K562 (cell line): ENCODE measurements around the gene KIF23. TPM values are rescaled to one million over a fixed set of nuclear protein-coding genes. Genes with fewer than 3 reads are reported as not detected.

Experiments used
- CBFA2T3 ChIP-seq: fragments of 450-650 bp; IDR thresholded peaks from 2 replicates; pipeline ENCODE4 v1.6.1; 2017
- CHCHD3 ChIP-seq: fragments of 250-450 bp; sonication (Bioruptor Pico); IDR thresholded peaks from 2 replicates; pipeline ENCODE4 v2.1.2; 2022; ENCODE audit warnings: mild to moderate bottlenecking
- SMARCB1 ChIP-seq: IDR thresholded peaks from 2 replicates; pipeline ENCODE4 v1.6.1; 2011; ENCODE audit warnings: improper control_type of control experiment, low read depth; ENCODE audit not compliant: insufficient read length
- WHSC1 ChIP-seq: IDR thresholded peaks from one replicate; pipeline ENCODE4 v1.6.1; 2012; ENCODE audit warnings: low read length, control low read depth, inconsistent platforms
- ZFX ChIP-seq: sonication (generic); formaldehyde crosslinking; IDR thresholded peaks from 2 replicates; pipeline ENCODE4 v1.8.0; 2022; ENCODE audit warnings: mild to moderate bottlenecking, missing genetic modification reagents, moderate library complexity
- polyA plus RNA-seq, 8 experiments: library from polyadenylated mRNA; depleted of rRNA in 4 of 8; stranded (reverse) in 5 of 8; unstranded in 3 of 8; fragments of >200 nt; fragmentation: Nextera tagmentation in 2 of 8; fragmentation: Illumina TruSeq in 1 of 8; extraction: Ambion mirVana in 2 of 8; extraction: Trizol in 1 of 8; gene quantifications; 2 replicates each; pipeline versions ENCODE4 v1.2.1 to v1.2.3, GENCODE V29; 2011 to 2014; ENCODE audit warnings: inconsistent platforms in 1 of 8, missing spikeins in 1 of 8
- total RNA-seq, 7 experiments: library from RNA; depleted of rRNA in 6 of 7; stranded (reverse); fragments of >200 nt in 6 of 7; fragmentation: Illumina TruSeq in 2 of 7; extraction: Trizol in 2 of 7; gene quantifications; 2 replicates each; pipeline versions ENCODE4 v1.2.1 to v1.2.3, GENCODE V29; 2011 to 2021; ENCODE audit warnings: low replicate concordance in 1 of 7
- TF ChIP-seq, protein P1 (sequence below), 2 experiments: IDR thresholded peaks in 1 of 2; conservative IDR thresholded peaks in 1 of 2; 2 replicates each; pipeline ENCODE4 v1.6.1; 2016; ENCODE audit warnings: low read depth in 2 of 2, mild to moderate bottlenecking in 1 of 2, missing compliant biosample characterization in 1 of 2, missing genetic modification characterization in 1 of 2, moderate library complexity in 1 of 2
- TF ChIP-seq, protein P2 (sequence below): sonication (generic); formaldehyde crosslinking; IDR thresholded peaks from 2 replicates; pipeline ENCODE4 v1.8.1; 2022; ENCODE audit warnings: missing genetic modification reagents
- TF ChIP-seq, protein P3 (sequence below): fragments of 450-650 bp; conservative IDR thresholded peaks from 2 replicates; pipeline ENCODE4 v1.6.1; 2016; ENCODE audit warnings: missing genetic modification characterization, low read depth, mild to moderate bottlenecking, control low read depth, missing compliant biosample characterization

The KIF23 gene
- total and polyA plus RNA-seq, 9 of the 15 experiments (the other 6 are each of a cell fraction or from before 2014, with no cell fraction given): 29.4 to 58.2 (median 41.9) TPM

DNA sequence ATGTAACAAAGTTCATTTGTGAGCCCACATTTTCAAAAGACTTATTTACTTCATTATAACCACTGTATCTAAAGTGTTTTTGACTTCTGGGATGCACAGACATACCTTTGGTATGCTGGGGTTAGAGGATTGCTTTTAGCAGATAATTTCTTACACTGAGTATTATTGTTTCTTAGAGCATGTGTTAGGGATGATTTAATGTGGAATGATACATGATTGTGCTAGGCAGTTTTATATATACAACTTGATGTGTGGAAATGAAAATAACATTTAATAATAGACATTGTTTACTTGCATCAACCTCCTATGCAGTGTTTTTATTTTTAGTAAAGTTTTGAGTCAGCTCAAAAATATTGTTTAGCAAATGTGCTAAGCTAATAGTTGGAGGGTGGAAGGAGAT, 3.4 kb downstream of the KIF23 start (continued):
- TF ChIP-seq, protein P1, sequence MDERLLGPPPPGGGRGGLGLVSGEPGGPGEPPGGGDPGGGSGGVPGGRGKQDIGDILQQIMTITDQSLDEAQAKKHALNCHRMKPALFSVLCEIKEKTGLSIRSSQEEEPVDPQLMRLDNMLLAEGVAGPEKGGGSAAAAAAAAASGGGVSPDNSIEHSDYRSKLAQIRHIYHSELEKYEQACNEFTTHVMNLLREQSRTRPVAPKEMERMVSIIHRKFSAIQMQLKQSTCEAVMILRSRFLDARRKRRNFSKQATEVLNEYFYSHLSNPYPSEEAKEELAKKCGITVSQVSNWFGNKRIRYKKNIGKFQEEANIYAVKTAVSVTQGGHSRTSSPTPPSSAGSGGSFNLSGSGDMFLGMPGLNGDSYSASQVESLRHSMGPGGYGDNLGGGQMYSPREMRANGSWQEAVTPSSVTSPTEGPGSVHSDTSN (CRISPR knock-in tag; IDR thresholded peaks at IDR 0.05; ENCODE audit: low read depth): no peak
- TF ChIP-seq, protein P1 (tag; conservative IDR thresholded peaks at IDR 0.05; ENCODE audit: low read depth): no peak
- TF ChIP-seq, protein P2, sequence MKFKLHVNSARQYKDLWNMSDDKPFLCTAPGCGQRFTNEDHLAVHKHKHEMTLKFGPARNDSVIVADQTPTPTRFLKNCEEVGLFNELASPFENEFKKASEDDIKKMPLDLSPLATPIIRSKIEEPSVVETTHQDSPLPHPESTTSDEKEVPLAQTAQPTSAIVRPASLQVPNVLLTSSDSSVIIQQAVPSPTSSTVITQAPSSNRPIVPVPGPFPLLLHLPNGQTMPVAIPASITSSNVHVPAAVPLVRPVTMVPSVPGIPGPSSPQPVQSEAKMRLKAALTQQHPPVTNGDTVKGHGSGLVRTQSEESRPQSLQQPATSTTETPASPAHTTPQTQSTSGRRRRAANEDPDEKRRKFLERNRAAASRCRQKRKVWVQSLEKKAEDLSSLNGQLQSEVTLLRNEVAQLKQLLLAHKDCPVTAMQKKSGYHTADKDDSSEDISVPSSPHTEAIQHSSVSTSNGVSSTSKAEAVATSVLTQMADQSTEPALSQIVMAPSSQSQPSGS (CRISPR knock-in tag): no peak
- TF ChIP-seq WHSC1: no peak
- no peak for TF ChIP-seq ZFX
- TF ChIP-seq SMARCB1: no peak
- TF ChIP-seq CBFA2T3: no peak
- TF ChIP-seq, protein P3, sequence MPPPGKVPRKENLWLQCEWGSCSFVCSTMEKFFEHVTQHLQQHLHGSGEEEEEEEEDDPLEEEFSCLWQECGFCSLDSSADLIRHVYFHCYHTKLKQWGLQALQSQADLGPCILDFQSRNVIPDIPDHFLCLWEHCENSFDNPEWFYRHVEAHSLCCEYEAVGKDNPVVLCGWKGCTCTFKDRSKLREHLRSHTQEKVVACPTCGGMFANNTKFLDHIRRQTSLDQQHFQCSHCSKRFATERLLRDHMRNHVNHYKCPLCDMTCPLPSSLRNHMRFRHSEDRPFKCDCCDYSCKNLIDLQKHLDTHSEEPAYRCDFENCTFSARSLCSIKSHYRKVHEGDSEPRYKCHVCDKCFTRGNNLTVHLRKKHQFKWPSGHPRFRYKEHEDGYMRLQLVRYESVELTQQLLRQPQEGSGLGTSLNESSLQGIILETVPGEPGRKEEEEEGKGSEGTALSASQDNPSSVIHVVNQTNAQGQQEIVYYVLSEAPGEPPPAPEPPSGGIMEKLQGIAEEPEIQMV (tag): no peak
- no peak for TF ChIP-seq CHCHD3 (CRISPR knock-in tag)
- TF ChIP-seq, all 486 proteins: peak for 0
